HG02973 (cell line): ENCODE results near the gene PSMD13.

Experiments used
- ATAC-seq: cut with Tn5 transposase; IDR thresholded peaks from one replicate; pipeline ENCODE4 v1.9.1; 2021; ENCODE audit warnings: moderate library complexity; ENCODE audit not compliant: unreplicated experiment

The PSMD13 gene

GRCh38 chr11:241634-242033, 4.9 kb downstream of the PSMD13 start:
- no peak for ATAC-seq

- ATAC-seq = no peak
These were observed 7.6 kb downstream of the PSMD13 start for GRCh38 chr11:244376-244775.

GRCh38 chr11:249062-249461, 12.3 kb downstream of the PSMD13 start:
- no peak for ATAC-seq

GRCh38 chr11:250274-250673, 13.5 kb downstream of the PSMD13 start:
- ATAC-seq = no peak

GRCh38 chr11:250740-251299, 14.0 kb downstream of the PSMD13 start:
- ATAC-seq = no peak

- no peak for ATAC-seq
These were observed 14.8 kb downstream of the PSMD13 start for GRCh38 chr11:251550-251949.

- no peak for ATAC-seq
These were observed 15.9 kb downstream of the PSMD13 start for GRCh38 chr11:252666-253065.

GRCh38 chr11:253160-253885, 16.5 kb downstream of the PSMD13 start:
- no peak for ATAC-seq

- no peak for ATAC-seq
These were observed 17.1 kb downstream of the PSMD13 start for GRCh38 chr11:253886-254270.

GRCh38 chr11:255176-255575, 18.4 kb downstream of the PSMD13 start:
- no peak for ATAC-seq

- no peak for ATAC-seq
These were observed 19.0 kb downstream of the PSMD13 start for GRCh38 chr11:255816-256215.

- no peak for ATAC-seq
These were observed 20.4 kb downstream of the PSMD13 start for GRCh38 chr11:256952-257737.

- ATAC-seq = no peak
These were observed 21.2 kb downstream of the PSMD13 start for GRCh38 chr11:257766-258493.

- ATAC-seq = no peak
These were observed 22.6 kb downstream of the PSMD13 start for GRCh38 chr11:259413-259812.

- no peak for ATAC-seq
These were observed 24.8 kb downstream of the PSMD13 start for GRCh38 chr11:261624-262023.

- no peak for ATAC-seq
These were observed 30.1 kb downstream of the PSMD13 start for GRCh38 chr11:266676-267439.

- ATAC-seq = no peak
These were observed 30.8 kb downstream of the PSMD13 start for GRCh38 chr11:267491-267994.

- ATAC-seq = peak; percentile 29
These were observed 32.0 kb downstream of the PSMD13 start for GRCh38 chr11:268716-269145.

- peak; percentile 64 for ATAC-seq
These were observed 32.5 kb downstream of the PSMD13 start for GRCh38 chr11:269146-269890.
